GM10266 (cell line): ENCODE measurements around the gene MAN2C1.
A peak's percentile ranks its signal among the peaks of the same experiment; 100 is the strongest.
"Not testable (repeated sequence)": the region's sequence is repeated elsewhere in the genome, so short reads cannot be mapped to it uniquely, and the experiment has no call there.

ENCODE experiments used
- DNase-seq: peaks from one replicate; pipeline ENCODE4 v3.0.0; 2012; ENCODE audit errors: extremely low spot score
- CTCF ChIP-seq: IDR thresholded peaks from 2 replicates; pipeline ENCODE4 v1.5.1; 2012; ENCODE audit warnings: mild to moderate bottlenecking, low read depth; ENCODE audit not compliant: control insufficient read depth, insufficient read depth; ENCODE audit errors: missing control alignments

MAN2C1 gene

GRCh38 chr15:75342221-75342620 is 26.2 kb downstream of the MAN2C1 start:
- DNase-seq: no peak
- TF ChIP-seq CTCF: no peak

- no peak for TF ChIP-seq CTCF
- DNase-seq: no peak
Measured at GRCh38 chr15:75339531-75340240, 28.7 kb downstream of the MAN2C1 start.

- no peak for TF ChIP-seq CTCF
- DNase-seq: no peak
Measured at GRCh38 chr15:75338661-75339240, 29.7 kb downstream of the MAN2C1 start.

- peak; percentile 64 for DNase-seq
Measured at GRCh38 chr15:75335705-75336355, 32.6 kb downstream of the MAN2C1 start, which contains the start of gene COMMD4. COMMD4 (plus strand) TSS chr15:75336063; CDS start chr15:75336090, 27 bp downstream.

GRCh38 chr15:75335313-75335704 is 33.1 kb downstream of the MAN2C1 start:
- no peak for DNase-seq
- TF ChIP-seq CTCF: no peak

More at GRCh38 chr15:75335705-75336355, 32.6 kb downstream of the MAN2C1 start, which contains the start of gene COMMD4:
- TF ChIP-seq CTCF: no peak

GRCh38 chr15:75333654-75334419 is 34.6 kb downstream of the MAN2C1 start:
- not testable (repeated sequence) for DNase-seq

- not testable (repeated sequence) for DNase-seq
Measured at GRCh38 chr15:75332093-75332492, 36.3 kb downstream of the MAN2C1 start.

GRCh38 chr15:75329571-75329970 is 38.8 kb downstream of the MAN2C1 start:
- no peak for TF ChIP-seq CTCF

More at GRCh38 chr15:75329571-75329970, 38.8 kb downstream of the MAN2C1 start:
- no peak for DNase-seq
